GM23338 (cell line): ENCODE data around the gene TCHH. TPM values are rescaled to one million over a fixed set of nuclear protein-coding genes. Genes with fewer than 3 reads are reported as not detected.

ENCODE experiments used
- ATAC-seq: fragments of 200-7000 bp; cut with Tn5 transposase; 3 replicates; pipeline ENCODE4 v1.9.1; 2020
- DNase-seq: peaks from one replicate; pipeline ENCODE4 v3.0.0-alpha.2; 2015; ENCODE audit warnings: low spot score
- H2AFZ ChIP-seq: fragments of 200-600 bp; sonication (generic); 2 replicates; pipeline ENCODE4 v1.8.0; 2016; ENCODE audit warnings: antibody characterized with exemption, mild to moderate bottlenecking, moderate library complexity
- H3F3A ChIP-seq: fragments of 200-600 bp; sonication (generic); replicated peaks from 2 replicates; pipeline ENCODE4 v1.8.0; 2017; ENCODE audit warnings: antibody characterized with exemption, mixed run types, low read depth
- H3K27ac ChIP-seq: fragments of 200-600 bp; sonication (generic); 2 replicates; pipeline ENCODE4 v1.6.1; 2016; ENCODE audit warnings: low read depth
- H3K27me3 ChIP-seq: fragments of 200-600 bp; sonication (generic); 2 replicates; pipeline ENCODE4 v1.8.0; 2016; ENCODE audit warnings: mild to moderate bottlenecking, mixed run types, moderate library complexity; ENCODE audit not compliant: insufficient read depth
- H3K36me3 ChIP-seq: fragments of 200-600 bp; sonication (generic); 2 replicates; pipeline ENCODE4 v1.8.0; 2016; ENCODE audit warnings: mild to moderate bottlenecking; ENCODE audit not compliant: insufficient read depth
- H3K4me1 ChIP-seq: fragments of 200-600 bp; sonication (generic); 2 replicates; pipeline ENCODE4 v1.8.0; 2016; ENCODE audit warnings: mild to moderate bottlenecking, moderate library complexity; ENCODE audit not compliant: insufficient read depth
- H3K4me2 ChIP-seq: fragments of 200-600 bp; sonication (generic); 2 replicates; pipeline ENCODE4 v1.7.1; 2017; ENCODE audit warnings: mixed run types
- H3K4me3 ChIP-seq: fragments of 200-600 bp; sonication (generic); 2 replicates; pipeline ENCODE4 v1.6.1; 2016; ENCODE audit warnings: mixed run types
- H3K79me2 ChIP-seq: fragments of 200-600 bp; sonication (generic); replicated peaks from 2 replicates; pipeline ENCODE4 v1.8.0; 2017; ENCODE audit warnings: mild to moderate bottlenecking; ENCODE audit not compliant: insufficient read depth
- H3K9me2 ChIP-seq: fragments of 200-600 bp; sonication (generic); 2 replicates; pipeline ENCODE4 v1.8.0; 2017; ENCODE audit not compliant: insufficient read depth
- H4K20me1 ChIP-seq: fragments of 200-600 bp; sonication (generic); replicated peaks from 2 replicates; pipeline ENCODE4 v1.8.0; 2017; ENCODE audit warnings: mild to moderate bottlenecking; ENCODE audit not compliant: insufficient read depth
- H3K27ac Mint-ChIP-seq: 2 replicates; pipeline ENCODE4 v1.8.0; 2020; ENCODE audit warnings: inconsistent platforms, mild to moderate bottlenecking, moderate library complexity, mixed read lengths
- H3K27me3 Mint-ChIP-seq: 3 replicates; pipeline ENCODE4 v1.8.0; 2022; ENCODE audit warnings: low read depth, mild to moderate bottlenecking, moderate library complexity, mixed read lengths, inconsistent platforms; ENCODE audit not compliant: insufficient read depth, poor library complexity
- H3K36me3 Mint-ChIP-seq: 3 replicates; pipeline ENCODE4 v1.8.0; 2021; ENCODE audit warnings: low read depth, mild to moderate bottlenecking, inconsistent platforms, moderate library complexity, mixed read lengths
- H3K4me1 Mint-ChIP-seq: 3 replicates; pipeline ENCODE4 v1.8.0; 2020; ENCODE audit warnings: mild to moderate bottlenecking, inconsistent platforms, mixed read lengths
- H3K4me3 Mint-ChIP-seq: 3 replicates; pipeline ENCODE4 v1.8.0; 2021; ENCODE audit warnings: moderate library complexity, mild to moderate bottlenecking, inconsistent platforms, mixed read lengths
- H3K9me3 Mint-ChIP-seq: 3 replicates; pipeline ENCODE4 v1.8.0; 2020; ENCODE audit warnings: moderate library complexity, mild to moderate bottlenecking, inconsistent platforms, mixed read lengths
- CREB1 ChIP-seq: fragments of 250-450 bp; sonication (Bioruptor Pico); IDR thresholded peaks from 2 replicates; pipeline ENCODE4 v1.5.0; 2020; ENCODE audit warnings: low read depth, mild to moderate bottlenecking, moderate library complexity
- ETS1 ChIP-seq: IDR thresholded peaks from 2 replicates; pipeline ENCODE4 v1.6.1; 2016; ENCODE audit warnings: antibody characterized with exemption
- EZH2 ChIP-seq: fragments of 200-600 bp; sonication (generic); IDR thresholded peaks from one replicate; pipeline ENCODE4 v1.8.0; 2017; ENCODE audit warnings: antibody characterized with exemption, mild to moderate bottlenecking, low read depth; ENCODE audit not compliant: unreplicated experiment
- EZH2phosphoT487 ChIP-seq: fragments of 200-600 bp; sonication (generic); IDR thresholded peaks from one replicate; pipeline ENCODE4 v1.8.1; 2018; ENCODE audit warnings: antibody characterized with exemption; ENCODE audit not compliant: unreplicated experiment
- JUNB ChIP-seq: IDR thresholded peaks from one replicate; pipeline ENCODE4 v1.6.1; 2016; ENCODE audit warnings: antibody characterized with exemption; ENCODE audit not compliant: unreplicated experiment
- NANOG ChIP-seq: IDR thresholded peaks from 2 replicates; pipeline ENCODE4 v1.6.1; 2016; ENCODE audit warnings: antibody characterized with exemption, borderline replicate concordance
- POLR2AphosphoS5 ChIP-seq: IDR thresholded peaks from 2 replicates; pipeline ENCODE4 v1.6.1; 2016; ENCODE audit warnings: antibody characterized with exemption, low read depth
- STAT1 ChIP-seq: IDR thresholded peaks from one replicate; pipeline ENCODE4 v1.6.1; 2016; ENCODE audit warnings: antibody characterized with exemption; ENCODE audit not compliant: unreplicated experiment
- ZNF114 ChIP-seq: fragments of 250-450 bp; sonication (Bioruptor Pico); IDR thresholded peaks from 2 replicates; pipeline ENCODE4 v1.5.0; 2020; ENCODE audit warnings: mild to moderate bottlenecking, moderate library complexity
- ZNF331 ChIP-seq: fragments of 250-450 bp; sonication (Bioruptor Pico); IDR thresholded peaks from 2 replicates; pipeline ENCODE4 v1.5.0; 2020; ENCODE audit warnings: low read depth, mild to moderate bottlenecking, moderate library complexity
- ZNF462 ChIP-seq: fragments of 250-450 bp; sonication (Bioruptor Pico); IDR thresholded peaks from 2 replicates; pipeline ENCODE4 v1.5.0; 2020; ENCODE audit warnings: mild to moderate bottlenecking, moderate library complexity
- polyA plus RNA-seq: library from polyadenylated mRNA; unstranded; fragments of >200 nt; fragmentation: Nextera tagmentation; extraction: Ambion mirVana; gene quantifications from 2 replicates; pipeline ENCODE4 v1.2.1, GENCODE V29; 2016
- total RNA-seq: library from RNA; depleted of rRNA; stranded (reverse); fragments of >200 nt; shearing (Covaris generic); gene quantifications from 2 replicates; pipeline ENCODE4 v1.2.3, GENCODE V29; 2014
- TF ChIP-seq, protein P1 (sequence below): IDR thresholded peaks from one replicate; pipeline ENCODE4 v1.6.1; 2018; ENCODE audit warnings: antibody characterized with exemption; ENCODE audit not compliant: unreplicated experiment
- TF ChIP-seq, protein P2 (sequence below), 2 experiments: fragments of 200-600 bp in 1 of 2; sonication (generic) in 1 of 2; conservative IDR thresholded peaks; 2 replicates each; pipeline versions ENCODE4 v1.5.1 to v1.6.1; 2016 to 2017; ENCODE audit warnings: antibody characterized with exemption in 2 of 2, low read depth in 2 of 2, mild to moderate bottlenecking in 2 of 2, moderate library complexity in 1 of 2

The TCHH gene
- total and polyA plus RNA-seq, 2 experiments from 2014 or later: 0.38 to 0.42 TPM

DNA sequence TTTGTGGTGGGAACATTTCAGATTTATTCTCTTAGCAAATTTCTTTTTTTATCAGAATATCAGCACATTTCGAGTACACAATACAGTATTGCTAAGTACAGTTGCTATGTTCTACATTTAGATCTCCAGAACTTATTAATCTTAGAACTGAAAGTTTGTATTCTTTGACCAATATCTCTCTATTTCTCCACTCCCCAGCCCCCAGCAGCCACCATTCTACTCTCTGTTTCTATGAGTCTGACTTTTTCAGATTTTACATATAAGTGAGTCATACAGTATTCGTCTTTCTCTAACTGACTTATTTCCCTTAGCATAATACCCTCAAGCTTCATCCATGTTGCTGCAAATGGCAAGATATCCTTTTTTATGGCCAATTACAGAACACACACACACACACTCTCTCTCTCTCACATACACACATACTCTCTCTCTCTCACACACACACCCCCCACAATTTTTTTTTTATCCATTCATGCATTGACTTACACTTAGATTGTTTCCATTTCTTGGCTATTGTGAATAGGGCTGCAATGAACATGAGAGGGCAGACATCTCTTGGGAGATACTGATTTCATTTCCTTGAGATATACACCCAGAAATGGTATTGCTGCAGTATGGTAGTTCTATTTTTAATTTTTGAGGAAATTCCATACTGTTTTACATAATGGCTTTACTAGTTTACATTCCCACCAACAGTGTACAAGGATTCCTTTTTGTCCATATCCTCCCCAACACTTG lies 28.1 kb upstream of the TCHH start:
- ATAC-seq (no peak), DNase-seq (no peak)
- H3K9me3 Mint-ChIP-seq: peaks cover 36% of the 10 kb centered on the region
- H3K4me1 Mint-ChIP-seq: no peaks in the 10 kb centered on the region
- no peak overlapping the region for H3K27ac Mint-ChIP-seq
- H3K36me3 Mint-ChIP-seq: peaks cover 15% of the 10 kb centered on the region
- H3K27me3 ChIP-seq: no peaks in the 10 kb centered on the region; the same call in 1 of the 2 replicates
- H4K20me1 ChIP-seq: no peaks in the 10 kb centered on the region
- no peak for TF ChIP-seq ZNF462 (CRISPR knock-in tag)
- TF ChIP-seq STAT1: no peak
- TF ChIP-seq, protein P1, sequence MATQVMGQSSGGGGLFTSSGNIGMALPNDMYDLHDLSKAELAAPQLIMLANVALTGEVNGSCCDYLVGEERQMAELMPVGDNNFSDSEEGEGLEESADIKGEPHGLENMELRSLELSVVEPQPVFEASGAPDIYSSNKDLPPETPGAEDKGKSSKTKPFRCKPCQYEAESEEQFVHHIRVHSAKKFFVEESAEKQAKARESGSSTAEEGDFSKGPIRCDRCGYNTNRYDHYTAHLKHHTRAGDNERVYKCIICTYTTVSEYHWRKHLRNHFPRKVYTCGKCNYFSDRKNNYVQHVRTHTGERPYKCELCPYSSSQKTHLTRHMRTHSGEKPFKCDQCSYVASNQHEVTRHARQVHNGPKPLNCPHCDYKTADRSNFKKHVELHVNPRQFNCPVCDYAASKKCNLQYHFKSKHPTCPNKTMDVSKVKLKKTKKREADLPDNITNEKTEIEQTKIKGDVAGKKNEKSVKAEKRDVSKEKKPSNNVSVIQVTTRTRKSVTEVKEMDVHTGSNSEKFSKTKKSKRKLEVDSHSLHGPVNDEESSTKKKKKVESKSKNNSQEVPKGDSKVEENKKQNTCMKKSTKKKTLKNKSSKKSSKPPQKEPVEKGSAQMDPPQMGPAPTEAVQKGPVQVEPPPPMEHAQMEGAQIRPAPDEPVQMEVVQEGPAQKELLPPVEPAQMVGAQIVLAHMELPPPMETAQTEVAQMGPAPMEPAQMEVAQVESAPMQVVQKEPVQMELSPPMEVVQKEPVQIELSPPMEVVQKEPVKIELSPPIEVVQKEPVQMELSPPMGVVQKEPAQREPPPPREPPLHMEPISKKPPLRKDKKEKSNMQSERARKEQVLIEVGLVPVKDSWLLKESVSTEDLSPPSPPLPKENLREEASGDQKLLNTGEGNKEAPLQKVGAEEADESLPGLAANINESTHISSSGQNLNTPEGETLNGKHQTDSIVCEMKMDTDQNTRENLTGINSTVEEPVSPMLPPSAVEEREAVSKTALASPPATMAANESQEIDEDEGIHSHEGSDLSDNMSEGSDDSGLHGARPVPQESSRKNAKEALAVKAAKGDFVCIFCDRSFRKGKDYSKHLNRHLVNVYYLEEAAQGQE: no peak
- no peak for TF ChIP-seq EZH2phosphoT487
- TF ChIP-seq, protein P2, sequence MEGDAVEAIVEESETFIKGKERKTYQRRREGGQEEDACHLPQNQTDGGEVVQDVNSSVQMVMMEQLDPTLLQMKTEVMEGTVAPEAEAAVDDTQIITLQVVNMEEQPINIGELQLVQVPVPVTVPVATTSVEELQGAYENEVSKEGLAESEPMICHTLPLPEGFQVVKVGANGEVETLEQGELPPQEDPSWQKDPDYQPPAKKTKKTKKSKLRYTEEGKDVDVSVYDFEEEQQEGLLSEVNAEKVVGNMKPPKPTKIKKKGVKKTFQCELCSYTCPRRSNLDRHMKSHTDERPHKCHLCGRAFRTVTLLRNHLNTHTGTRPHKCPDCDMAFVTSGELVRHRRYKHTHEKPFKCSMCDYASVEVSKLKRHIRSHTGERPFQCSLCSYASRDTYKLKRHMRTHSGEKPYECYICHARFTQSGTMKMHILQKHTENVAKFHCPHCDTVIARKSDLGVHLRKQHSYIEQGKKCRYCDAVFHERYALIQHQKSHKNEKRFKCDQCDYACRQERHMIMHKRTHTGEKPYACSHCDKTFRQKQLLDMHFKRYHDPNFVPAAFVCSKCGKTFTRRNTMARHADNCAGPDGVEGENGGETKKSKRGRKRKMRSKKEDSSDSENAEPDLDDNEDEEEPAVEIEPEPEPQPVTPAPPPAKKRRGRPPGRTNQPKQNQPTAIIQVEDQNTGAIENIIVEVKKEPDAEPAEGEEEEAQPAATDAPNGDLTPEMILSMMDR (conservative IDR thresholded peaks at IDR 0.05; ENCODE audit: low read depth in 2 of 2): no peak
- no peak for TF ChIP-seq ZNF114
- TF ChIP-seq EZH2: no peak
- no peak for TF ChIP-seq CREB1 (CRISPR knock-in tag)
- TF ChIP-seq NANOG: no peak
- no peak for TF ChIP-seq ETS1
- TF ChIP-seq JUNB: no peak
- no peak for TF ChIP-seq POLR2AphosphoS5
- no peak for TF ChIP-seq ZNF331 (CRISPR knock-in tag)
- no peaks in the 10 kb centered on the region for H3F3A ChIP-seq
- H3K27ac ChIP-seq: no peak overlapping the region
- H3K27me3 Mint-ChIP-seq: no peaks in the 10 kb centered on the region
- no peak overlapping the region for H3K4me3 Mint-ChIP-seq
- H3K4me3 ChIP-seq: no peak overlapping the region
- H3K36me3 ChIP-seq: no peaks in the 10 kb centered on the region
- H2AFZ ChIP-seq: no peak overlapping the region
- no peak overlapping the region for H3K4me2 ChIP-seq
- H3K9me2 ChIP-seq: no peaks in the 10 kb centered on the region
- H3K4me1 ChIP-seq: no peaks in the 10 kb centered on the region
- H3K79me2 ChIP-seq: no peaks in the 10 kb centered on the region
